Islet of Langerhans (tissue), 1 donor: Measurements from ENCODE around the gene OIP5.
"Not testable (repeated sequence)": the region's sequence is repeated elsewhere in the genome, so short reads cannot be mapped to it uniquely, and the experiment has no call there.

Source experiments
- FAIRE-seq: peaks from one replicate; lab custom pipeline; 2011; peaks lifted over from hg19 to GRCh38; lab: Jason Lieb, UNC

OIP5 gene

GRCh38 chr15:41301587-41301986 is 30.8 kb downstream of the OIP5 start:
- no peak for FAIRE-seq

- not testable (repeated sequence) for FAIRE-seq
These were observed 31.3 kb downstream of the OIP5 start for GRCh38 chr15:41301139-41301538.

GRCh38 chr15:41292521-41292920 is 39.9 kb downstream of the OIP5 start:
- no peak for FAIRE-seq

GRCh38 chr15:41291065-41291631 is 41.2 kb downstream of the OIP5 start:
- FAIRE-seq: no peak

GRCh38 chr15:41289953-41290352 is 42.4 kb downstream of the OIP5 start:
- no peak for FAIRE-seq

GRCh38 chr15:41288464-41288863 is 43.9 kb downstream of the OIP5 start:
- no peak for FAIRE-seq

- FAIRE-seq: no peak
These were observed 45.6 kb downstream of the OIP5 start for GRCh38 chr15:41286665-41287333.

GRCh38 chr15:41285285-41285684 is 47.1 kb downstream of the OIP5 start:
- FAIRE-seq: no peak

- no peak for FAIRE-seq
These were observed 47.8 kb downstream of the OIP5 start for GRCh38 chr15:41284427-41285177.

GRCh38 chr15:41283653-41284426 is 48.6 kb downstream of the OIP5 start:
- peak; percentile 90 for FAIRE-seq

- FAIRE-seq: not testable (repeated sequence)
These were observed 49.3 kb downstream of the OIP5 start for GRCh38 chr15:41282980-41283652.

- not testable (repeated sequence) for FAIRE-seq
These were observed 50.0 kb downstream of the OIP5 start for GRCh38 chr15:41282436-41282835.

GRCh38 chr15:41281236-41281635 is 51.2 kb downstream of the OIP5 start:
- FAIRE-seq: no peak

- FAIRE-seq: no peak
These were observed 52.7 kb downstream of the OIP5 start for GRCh38 chr15:41279535-41280283.

- no peak for FAIRE-seq
These were observed 54.1 kb downstream of the OIP5 start for GRCh38 chr15:41278319-41278718.

GRCh38 chr15:41276831-41277230 is 55.6 kb downstream of the OIP5 start:
- no peak for FAIRE-seq

- no peak for FAIRE-seq
These were observed 62.5 kb downstream of the OIP5 start for GRCh38 chr15:41269887-41270286.

GRCh38 chr15:41263891-41264351 is 68.5 kb downstream of the OIP5 start:
- FAIRE-seq: no peak

- FAIRE-seq: no peak
These were observed 69.8 kb downstream of the OIP5 start for GRCh38 chr15:41262571-41262970.

- not testable (repeated sequence) for FAIRE-seq
These were observed 71.5 kb downstream of the OIP5 start for GRCh38 chr15:41260924-41261323.

- no peak for FAIRE-seq
These were observed 72.7 kb downstream of the OIP5 start for GRCh38 chr15:41259546-41260189.
